D341Med (cell line): ENCODE data around the gene BPTF.
"Not testable (repeated sequence)": the region's sequence is repeated elsewhere in the genome, so short reads cannot be mapped to it uniquely, and the experiment has no call there.

Source experiments
- DNase-seq: peaks from one replicate; pipeline ENCODE4 v3.0.0; 2012; ENCODE audit warnings: low spot score

The BPTF gene

GRCh38 chr17:67974598-67975066 lies 149.3 kb downstream of the BPTF start:
- DNase-seq, result no peak

- not testable (repeated sequence) for DNase-seq
Observed at GRCh38 chr17:67976306-67976705, 151.0 kb downstream of the BPTF start.

- DNase-seq, result no peak
Observed at GRCh38 chr17:67980456-67980855, 155.2 kb downstream of the BPTF start.

GRCh38 chr17:67980883-67981282 lies 155.6 kb downstream of the BPTF start:
- DNase-seq, result not testable (repeated sequence)

- no peak for DNase-seq
Observed at GRCh38 chr17:67982034-67982640, 156.8 kb downstream of the BPTF start.

GRCh38 chr17:67982686-67983382 lies 157.5 kb downstream of the BPTF start:
- no peak for DNase-seq

- DNase-seq, result no peak
Observed at GRCh38 chr17:67983383-67983688, 158.0 kb downstream of the BPTF start.

GRCh38 chr17:67990909-67991308 lies 165.6 kb downstream of the BPTF start:
- no peak for DNase-seq

- DNase-seq, result no peak
Observed at GRCh38 chr17:67992548-67993152, 167.3 kb downstream of the BPTF start.

- DNase-seq, result peak; percentile 99
Observed at GRCh38 chr17:67993153-67993997, 168.1 kb downstream of the BPTF start.

- peak; percentile 70 for DNase-seq
Observed at GRCh38 chr17:67993998-67994361, 168.7 kb downstream of the BPTF start.

- no peak for DNase-seq
Observed at GRCh38 chr17:67994817-67995569, 169.7 kb downstream of the BPTF start.

GRCh38 chr17:67995570-67996263 lies 170.4 kb downstream of the BPTF start:
- DNase-seq, result peak; percentile 57

GRCh38 chr17:67996301-67997171 lies 171.2 kb downstream of the BPTF start, which contains the start of gene C17orf58:
Gene C17orf58 (minus strand): TSS chr17:67996469. CDS start chr17:67996198, 271 bp downstream.
- not testable (repeated sequence) for DNase-seq

- DNase-seq, result no peak
Observed at GRCh38 chr17:67998466-67998865, 173.2 kb downstream of the BPTF start.

GRCh38 chr17:67999291-67999911 lies 174.1 kb downstream of the BPTF start:
- DNase-seq, result no peak

- DNase-seq, result peak; percentile 61
Observed at GRCh38 chr17:68004201-68004600, 178.9 kb downstream of the BPTF start.

- no peak for DNase-seq
Observed at GRCh38 chr17:68006797-68007196, 181.5 kb downstream of the BPTF start.

GRCh38 chr17:68011199-68011665 lies 185.9 kb downstream of the BPTF start:
- DNase-seq, result peak; percentile 80
